HUES48 (cell line): ENCODE results near the gene S100A3.

Source experiments
- H3K27ac ChIP-seq: one replicate; pipeline ENCODE4 v1.7.0; 2013; ENCODE audit warnings: low read depth, low read length, inconsistent platforms
- H3K27me3 ChIP-seq: 2 replicates; pipeline ENCODE4 v1.6.1; 2013; ENCODE audit warnings: mild to moderate bottlenecking, low read length; ENCODE audit not compliant: control insufficient read depth, insufficient read depth
- H3K36me3 ChIP-seq: 2 replicates; pipeline ENCODE4 v1.6.1; 2013; ENCODE audit warnings: low read length; ENCODE audit not compliant: control insufficient read depth, insufficient read depth
- H3K4me1 ChIP-seq: 2 replicates; pipeline ENCODE4 v1.6.1; 2013; ENCODE audit warnings: mild to moderate bottlenecking, low read length; ENCODE audit not compliant: control insufficient read depth, insufficient read depth
- H3K4me3 ChIP-seq: 2 replicates; pipeline ENCODE4 v1.5.1; 2013; ENCODE audit warnings: mild to moderate bottlenecking, low read depth, low read length
- H3K9ac ChIP-seq: 2 replicates; pipeline ENCODE4 v1.6.1; 2013; ENCODE audit warnings: mild to moderate bottlenecking, low read depth, low read length, moderate library complexity
- H3K9me3 ChIP-seq: 2 replicates; pipeline ENCODE4 v1.6.1; 2013; ENCODE audit warnings: low read length; ENCODE audit not compliant: control insufficient read depth, insufficient read depth

S100A3 gene

DNA sequence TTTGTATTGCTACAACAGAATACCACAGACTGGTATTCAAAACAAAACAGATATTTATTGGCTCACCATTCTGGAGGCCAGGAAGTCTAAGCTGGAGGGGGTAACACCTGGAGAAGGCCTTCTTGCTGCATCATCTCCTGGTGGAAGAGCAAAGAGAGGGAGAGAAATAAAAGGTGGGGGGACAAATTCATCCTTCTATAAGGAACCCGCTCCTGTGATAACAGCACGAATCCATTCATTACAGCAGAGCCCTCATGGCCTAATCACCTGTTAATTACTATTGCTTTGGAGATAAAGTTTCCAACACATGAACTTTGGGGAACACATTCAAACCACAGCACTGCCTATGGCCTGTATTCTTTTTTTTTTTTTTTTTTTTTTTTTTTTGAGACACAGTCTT, 11.2 kb upstream of the S100A3 start:
- H3K9me3 ChIP-seq = no peaks in the 10 kb centered on the region
- H3K9ac ChIP-seq = no peak overlapping the region
- H3K4me3 ChIP-seq = no peak overlapping the region
- no peaks in the 10 kb centered on the region for H3K27me3 ChIP-seq
- no peaks in the 10 kb centered on the region for H3K36me3 ChIP-seq
- no peak overlapping the region for H3K27ac ChIP-seq
- no peaks in the 10 kb centered on the region for H3K4me1 ChIP-seq

GRCh38 chr1:153557877-153558276, 8.8 kb upstream of the S100A3 start:
- no peaks in the 10 kb centered on the region for H3K27me3 ChIP-seq
- H3K4me1 ChIP-seq = no peaks in the 10 kb centered on the region
- H3K9me3 ChIP-seq = no peaks in the 10 kb centered on the region
- H3K9ac ChIP-seq = no peak overlapping the region
- no peak overlapping the region for H3K27ac ChIP-seq
- no peaks in the 10 kb centered on the region for H3K36me3 ChIP-seq
- no peak overlapping the region for H3K4me3 ChIP-seq

- H3K36me3 ChIP-seq = no peaks in the 10 kb centered on the region
- H3K27me3 ChIP-seq = no peaks in the 10 kb centered on the region
- H3K9ac ChIP-seq = no peak overlapping the region
- H3K4me1 ChIP-seq = no peaks in the 10 kb centered on the region
- H3K4me3 ChIP-seq = no peak overlapping the region
- H3K9me3 ChIP-seq = no peaks in the 10 kb centered on the region
- no peak overlapping the region for H3K27ac ChIP-seq
These were observed 7.3 kb upstream of the S100A3 start for GRCh38 chr1:153556348-153556747.

- Histone ChIP-seq H3K27me3 (no peaks in the 10 kb centered on the region), H3K36me3 (no peaks in the 10 kb centered on the region), H3K4me1 (peaks cover 6% of the 10 kb centered on the region; the same call in 1 of the 2 replicates), H3K9me3 (no peaks in the 10 kb centered on the region), H3K9ac (no peak overlapping the region), H3K27ac (no peak overlapping the region), H3K4me3 (no peak overlapping the region)
These were observed 4.9 kb upstream of the S100A3 start for GRCh38 chr1:153553830-153554541.

- Histone ChIP-seq H3K4me3 (no peak overlapping the region), H3K36me3 (no peaks in the 10 kb centered on the region), H3K9ac (no peak overlapping the region), H3K9me3 (no peaks in the 10 kb centered on the region), H3K4me1 (peaks cover 9% of the 10 kb centered on the region; the same call in 1 of the 2 replicates), H3K27me3 (no peaks in the 10 kb centered on the region), H3K27ac (no peak overlapping the region)
These were observed 4.0 kb upstream of the S100A3 start for GRCh38 chr1:153553096-153553495.

DNA sequence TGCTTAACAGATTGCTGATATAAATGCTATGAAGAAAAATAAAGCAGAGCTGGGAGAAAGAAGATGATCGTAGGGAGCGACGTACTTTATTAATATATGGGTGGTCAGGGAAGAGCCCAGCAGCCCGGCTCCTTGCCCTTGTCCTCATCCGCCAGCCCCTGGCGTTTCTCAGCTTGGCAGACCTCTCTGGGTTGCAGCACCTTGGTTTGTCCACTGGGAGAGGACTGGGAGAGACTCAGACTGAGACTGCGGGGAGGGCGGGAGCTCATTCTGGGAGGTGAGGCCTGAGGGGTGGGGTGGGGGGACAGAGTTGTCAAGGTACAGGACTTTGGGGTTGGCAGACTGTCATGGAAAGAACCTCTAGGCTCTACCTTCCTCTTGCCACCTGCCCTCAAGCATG, 3.3 kb upstream of the S100A3 start:
- no peaks in the 10 kb centered on the region for H3K36me3 ChIP-seq

GRCh38 chr1:153550827-153551500, 1.9 kb upstream of the S100A3 start:
- H3K4me1 ChIP-seq = peaks cover 17% of the 10 kb centered on the region; the same call in 1 of the 2 replicates
- no peaks in the 10 kb centered on the region for H3K27me3 ChIP-seq
- no peak overlapping the region for H3K9ac ChIP-seq
- H3K4me3 ChIP-seq = no peak overlapping the region
- no peaks in the 10 kb centered on the region for H3K36me3 ChIP-seq
- no peak overlapping the region for H3K27ac ChIP-seq
- H3K9me3 ChIP-seq = no peaks in the 10 kb centered on the region

More for the DNA sequence above, 3.3 kb upstream of the S100A3 start:
- Histone ChIP-seq H3K27me3 (no peaks in the 10 kb centered on the region), H3K4me3 (no peak overlapping the region), H3K4me1 (peaks cover 13% of the 10 kb centered on the region; the same call in 1 of the 2 replicates), H3K9me3 (no peaks in the 10 kb centered on the region), H3K9ac (no peak overlapping the region), H3K27ac (no peak overlapping the region)

GRCh38 chr1:153550398-153550758, 1.3 kb upstream of the S100A3 start:
- Histone ChIP-seq H3K27me3 (no peaks in the 10 kb centered on the region), H3K4me3 (no peak overlapping the region), H3K27ac (no peak overlapping the region)

DNA sequence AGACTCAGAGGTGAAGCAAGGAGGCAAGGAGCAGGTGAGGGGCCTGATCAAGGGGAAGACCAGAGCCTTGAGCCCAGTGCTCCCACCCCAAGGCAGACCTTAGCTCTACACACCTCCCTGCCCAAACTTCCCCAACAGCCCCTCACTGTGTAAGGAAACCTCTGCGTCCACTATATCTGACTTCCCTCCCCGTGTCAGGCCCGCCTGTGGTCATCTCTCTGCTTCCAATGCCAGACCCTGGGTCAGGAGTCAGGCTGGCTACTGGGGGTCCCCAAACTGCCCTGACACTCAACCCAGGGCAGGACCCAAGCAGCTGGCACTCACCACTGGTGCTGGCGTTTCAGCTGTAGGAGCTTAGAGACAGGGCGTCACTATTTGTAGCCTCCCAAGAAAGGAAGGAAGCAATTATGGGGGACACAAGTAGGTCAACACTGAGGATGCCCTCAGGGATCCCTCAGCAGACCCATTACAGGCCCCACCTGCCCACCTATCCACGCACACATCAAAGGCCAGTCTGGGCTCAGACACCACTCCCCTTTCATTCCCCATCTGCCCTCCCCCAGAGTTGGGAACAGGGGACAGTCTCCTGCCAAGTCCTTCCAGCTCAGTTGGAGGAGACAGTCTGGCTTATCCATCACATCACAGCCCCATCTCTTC, 811 bp upstream of the S100A3 start:
- H3K4me3 ChIP-seq = no peak overlapping the region
- H3K4me1 ChIP-seq = peaks cover 25% of the 10 kb centered on the region
- H3K27me3 ChIP-seq = no peaks in the 10 kb centered on the region
- H3K9me3 ChIP-seq = no peaks in the 10 kb centered on the region
- no peak overlapping the region for H3K27ac ChIP-seq
- no peak overlapping the region for H3K9ac ChIP-seq
- no peaks in the 10 kb centered on the region for H3K36me3 ChIP-seq

More at GRCh38 chr1:153550398-153550758, 1.3 kb upstream of the S100A3 start:
- no peaks in the 10 kb centered on the region for H3K36me3 ChIP-seq
- no peak overlapping the region for H3K9ac ChIP-seq
- no peaks in the 10 kb centered on the region for H3K9me3 ChIP-seq
- peaks cover 22% of the 10 kb centered on the region for H3K4me1 ChIP-seq

GRCh38 chr1:153547560-153548551, 1.2 kb downstream of the S100A3 start:
- Histone ChIP-seq H3K9ac (no peak overlapping the region), H3K36me3 (no peaks in the 10 kb centered on the region), H3K27ac (no peak overlapping the region), H3K9me3 (no peaks in the 10 kb centered on the region), H3K4me1 (peaks cover 30% of the 10 kb centered on the region), H3K4me3 (no peak overlapping the region), H3K27me3 (no peaks in the 10 kb centered on the region)
